Raji (cell line): Measurements from ENCODE around the gene LYSMD2.

ENCODE experiments used
- POLR2A ChIP-seq: IDR thresholded peaks from 2 replicates; pipeline ENCODE4 v1.6.1; 2011; ENCODE audit warnings: low read depth, low read length, control low read depth; ENCODE audit not compliant: insufficient read depth

The LYSMD2 gene

GRCh38 chr15:51756482-51756881, 19.0 kb upstream of the LYSMD2 start:
- no peak for TF ChIP-seq POLR2A

- TF ChIP-seq POLR2A, result no peak
Observed at GRCh38 chr15:51755790-51756189, 18.3 kb upstream of the LYSMD2 start.

GRCh38 chr15:51754267-51754666, 16.8 kb upstream of the LYSMD2 start:
- no peak for TF ChIP-seq POLR2A

GRCh38 chr15:51752888-51753287, 15.4 kb upstream of the LYSMD2 start:
- no peak for TF ChIP-seq POLR2A

GRCh38 chr15:51751697-51752683, 14.5 kb upstream of the LYSMD2 start:
- no peak for TF ChIP-seq POLR2A

- TF ChIP-seq POLR2A, result peak; percentile 59
Observed at GRCh38 chr15:51750792-51751696, 13.6 kb upstream of the LYSMD2 start, which contains the start of gene TMOD2. Gene TMOD2 (plus strand): TSS chr15:51751597. CDS start chr15:51766442, 14,845 bp downstream.

GRCh38 chr15:51750186-51750585, 12.7 kb upstream of the LYSMD2 start:
- peak; percentile 70 for TF ChIP-seq POLR2A

GRCh38 chr15:51749307-51749706, 11.9 kb upstream of the LYSMD2 start:
- no peak for TF ChIP-seq POLR2A

- no peak for TF ChIP-seq POLR2A
Observed at GRCh38 chr15:51739061-51739712, 1.7 kb upstream of the LYSMD2 start.

- no peak for TF ChIP-seq POLR2A
Observed at GRCh38 chr15:51738553-51738952, 1.1 kb upstream of the LYSMD2 start.

- no peak for TF ChIP-seq POLR2A
Observed at GRCh38 chr15:51736751-51737521, 519 bp downstream of the LYSMD2 start.

- TF ChIP-seq POLR2A, result no peak
Observed at GRCh38 chr15:51736069-51736468, 1.4 kb downstream of the LYSMD2 start.

GRCh38 chr15:51735228-51736010, 2.0 kb downstream of the LYSMD2 start:
- TF ChIP-seq POLR2A, result no peak

GRCh38 chr15:51732646-51733045, 4.8 kb downstream of the LYSMD2 start:
- no peak for TF ChIP-seq POLR2A
